ENCODE data around the gene B3GAT2. TPM values are rescaled to one million over a fixed set of nuclear protein-coding genes. Genes with fewer than 3 reads are reported as not detected.

B3GAT2 gene
- total and polyA plus RNA-seq, 2 of the 13 experiments (the other 11 are each of a cell fraction or from before 2014, with no cell fraction given), result 0.01 to 0.02 TPM

DNA sequence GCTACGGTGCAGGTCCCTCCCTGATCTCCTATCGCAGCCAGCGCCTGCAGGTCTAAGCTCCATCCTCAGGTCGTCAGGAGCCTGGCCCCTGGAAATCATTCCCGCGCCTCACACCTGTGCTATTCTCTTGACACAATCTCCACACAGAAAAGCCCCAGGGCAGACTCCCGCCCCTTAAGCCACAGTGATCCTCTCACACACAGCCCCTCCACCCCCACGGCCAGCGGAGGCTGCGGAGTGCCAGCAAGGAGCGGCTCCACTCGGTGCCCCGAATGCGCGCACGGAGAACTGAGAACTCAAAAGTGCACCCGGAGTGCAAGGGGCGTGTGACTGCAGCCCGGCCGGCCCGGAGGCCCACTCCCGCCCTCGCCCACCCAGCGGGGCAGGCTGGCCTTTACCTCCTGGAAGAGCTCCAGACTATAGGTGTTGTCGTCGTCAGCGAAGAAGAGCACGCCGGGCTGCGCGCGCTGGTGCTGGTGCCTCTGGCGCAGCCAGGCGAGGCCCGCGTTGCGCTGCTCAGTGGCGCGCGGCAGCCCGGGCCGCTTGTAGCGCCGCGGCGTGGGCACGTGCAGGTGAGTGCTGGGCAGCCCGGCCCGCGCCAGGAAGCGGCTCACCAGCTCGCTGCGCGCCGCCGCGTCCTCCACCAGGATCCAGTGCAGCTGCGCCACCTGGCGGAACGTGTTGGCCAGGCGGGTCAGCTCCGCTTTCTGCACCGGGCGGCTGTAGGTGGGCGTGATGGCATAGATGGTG lies 1.2 kb downstream of the B3GAT2 start (continued):
- TF ChIP-seq ZNF552 (CRISPR knock-in tag; IDR thresholded peaks at IDR 0.05; ENCODE audit: borderline replicate concordance), result 0 out of 2 replicates have a peak, but pooled peaks have one; percentile 53
- 0 out of 2 replicates have a peak, but pooled peaks have one; percentile 38 for TF ChIP-seq ZNF501 (CRISPR knock-in tag; IDR thresholded peaks at IDR 0.05)
- TF ChIP-seq ZNF333 (CRISPR knock-in tag; IDR thresholded peaks at IDR 0.05; ENCODE audit: borderline replicate concordance), result no peak
- no peak for TF ChIP-seq TARDBP (CRISPR knock-in tag; IDR thresholded peaks at IDR 0.05)
- no peak for TF ChIP-seq MBNL3 (CRISPR knock-in tag; conservative IDR thresholded peaks at IDR 0.05)
- TF ChIP-seq PHB2 (IDR thresholded peaks at IDR 0.05; ENCODE audit: partially characterized antibody), result no peak
- no peak for TF ChIP-seq SIN3B (IDR thresholded peaks at IDR 0.05; ENCODE audit: low read length)
- TF ChIP-seq, protein P1, sequence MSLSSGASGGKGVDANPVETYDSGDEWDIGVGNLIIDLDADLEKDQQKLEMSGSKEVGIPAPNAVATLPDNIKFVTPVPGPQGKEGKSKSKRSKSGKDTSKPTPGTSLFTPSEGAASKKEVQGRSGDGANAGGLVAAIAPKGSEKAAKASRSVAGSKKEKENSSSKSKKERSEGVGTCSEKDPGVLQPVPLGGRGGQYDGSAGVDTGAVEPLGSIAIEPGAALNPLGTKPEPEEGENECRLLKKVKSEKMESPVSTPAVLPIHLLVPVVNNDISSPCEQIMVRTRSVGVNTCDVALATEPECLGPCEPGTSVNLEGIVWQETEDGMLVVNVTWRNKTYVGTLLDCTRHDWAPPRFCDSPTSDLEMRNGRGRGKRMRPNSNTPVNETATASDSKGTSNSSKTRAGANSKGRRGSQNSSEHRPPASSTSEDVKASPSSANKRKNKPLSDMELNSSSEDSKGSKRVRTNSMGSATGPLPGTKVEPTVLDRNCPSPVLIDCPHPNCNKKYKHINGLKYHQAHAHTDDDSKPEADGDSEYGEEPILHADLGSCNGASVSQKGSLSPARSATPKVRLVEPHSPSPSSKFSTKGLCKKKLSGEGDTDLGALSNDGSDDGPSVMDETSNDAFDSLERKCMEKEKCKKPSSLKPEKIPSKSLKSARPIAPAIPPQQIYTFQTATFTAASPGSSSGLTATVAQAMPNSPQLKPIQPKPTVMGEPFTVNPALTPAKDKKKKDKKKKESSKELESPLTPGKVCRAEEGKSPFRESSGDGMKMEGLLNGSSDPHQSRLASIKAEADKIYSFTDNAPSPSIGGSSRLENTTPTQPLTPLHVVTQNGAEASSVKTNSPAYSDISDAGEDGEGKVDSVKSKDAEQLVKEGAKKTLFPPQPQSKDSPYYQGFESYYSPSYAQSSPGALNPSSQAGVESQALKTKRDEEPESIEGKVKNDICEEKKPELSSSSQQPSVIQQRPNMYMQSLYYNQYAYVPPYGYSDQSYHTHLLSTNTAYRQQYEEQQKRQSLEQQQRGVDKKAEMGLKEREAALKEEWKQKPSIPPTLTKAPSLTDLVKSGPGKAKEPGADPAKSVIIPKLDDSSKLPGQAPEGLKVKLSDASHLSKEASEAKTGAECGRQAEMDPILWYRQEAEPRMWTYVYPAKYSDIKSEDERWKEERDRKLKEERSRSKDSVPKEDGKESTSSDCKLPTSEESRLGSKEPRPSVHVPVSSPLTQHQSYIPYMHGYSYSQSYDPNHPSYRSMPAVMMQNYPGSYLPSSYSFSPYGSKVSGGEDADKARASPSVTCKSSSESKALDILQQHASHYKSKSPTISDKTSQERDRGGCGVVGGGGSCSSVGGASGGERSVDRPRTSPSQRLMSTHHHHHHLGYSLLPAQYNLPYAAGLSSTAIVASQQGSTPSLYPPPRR (CRISPR knock-in tag; IDR thresholded peaks at IDR 0.05; ENCODE audit: borderline replicate concordance), result no peak
- TF ChIP-seq, protein P2, sequence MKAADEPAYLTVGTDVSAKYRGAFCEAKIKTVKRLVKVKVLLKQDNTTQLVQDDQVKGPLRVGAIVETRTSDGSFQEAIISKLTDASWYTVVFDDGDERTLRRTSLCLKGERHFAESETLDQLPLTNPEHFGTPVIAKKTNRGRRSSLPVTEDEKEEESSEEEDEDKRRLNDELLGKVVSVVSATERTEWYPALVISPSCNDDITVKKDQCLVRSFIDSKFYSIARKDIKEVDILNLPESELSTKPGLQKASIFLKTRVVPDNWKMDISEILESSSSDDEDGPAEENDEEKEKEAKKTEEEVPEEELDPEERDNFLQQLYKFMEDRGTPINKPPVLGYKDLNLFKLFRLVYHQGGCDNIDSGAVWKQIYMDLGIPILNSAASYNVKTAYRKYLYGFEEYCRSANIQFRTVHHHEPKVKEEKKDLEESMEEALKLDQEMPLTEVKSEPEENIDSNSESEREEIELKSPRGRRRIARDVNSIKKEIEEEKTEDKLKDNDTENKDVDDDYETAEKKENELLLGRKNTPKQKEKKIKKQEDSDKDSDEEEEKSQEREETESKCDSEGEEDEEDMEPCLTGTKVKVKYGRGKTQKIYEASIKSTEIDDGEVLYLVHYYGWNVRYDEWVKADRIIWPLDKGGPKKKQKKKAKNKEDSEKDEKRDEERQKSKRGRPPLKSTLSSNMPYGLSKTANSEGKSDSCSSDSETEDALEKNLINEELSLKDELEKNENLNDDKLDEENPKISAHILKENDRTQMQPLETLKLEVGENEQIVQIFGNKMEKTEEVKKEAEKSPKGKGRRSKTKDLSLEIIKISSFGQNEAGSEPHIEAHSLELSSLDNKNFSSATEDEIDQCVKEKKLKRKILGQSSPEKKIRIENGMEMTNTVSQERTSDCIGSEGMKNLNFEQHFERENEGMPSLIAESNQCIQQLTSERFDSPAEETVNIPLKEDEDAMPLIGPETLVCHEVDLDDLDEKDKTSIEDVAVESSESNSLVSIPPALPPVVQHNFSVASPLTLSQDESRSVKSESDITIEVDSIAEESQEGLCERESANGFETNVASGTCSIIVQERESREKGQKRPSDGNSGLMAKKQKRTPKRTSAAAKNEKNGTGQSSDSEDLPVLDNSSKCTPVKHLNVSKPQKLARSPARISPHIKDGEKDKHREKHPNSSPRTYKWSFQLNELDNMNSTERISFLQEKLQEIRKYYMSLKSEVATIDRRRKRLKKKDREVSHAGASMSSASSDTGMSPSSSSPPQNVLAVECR (CRISPR knock-in tag; IDR thresholded peaks at IDR 0.05; ENCODE audit: borderline replicate concordance), result no peak; the same call in 1 of the 2 replicates
- TF ChIP-seq, protein P3, sequence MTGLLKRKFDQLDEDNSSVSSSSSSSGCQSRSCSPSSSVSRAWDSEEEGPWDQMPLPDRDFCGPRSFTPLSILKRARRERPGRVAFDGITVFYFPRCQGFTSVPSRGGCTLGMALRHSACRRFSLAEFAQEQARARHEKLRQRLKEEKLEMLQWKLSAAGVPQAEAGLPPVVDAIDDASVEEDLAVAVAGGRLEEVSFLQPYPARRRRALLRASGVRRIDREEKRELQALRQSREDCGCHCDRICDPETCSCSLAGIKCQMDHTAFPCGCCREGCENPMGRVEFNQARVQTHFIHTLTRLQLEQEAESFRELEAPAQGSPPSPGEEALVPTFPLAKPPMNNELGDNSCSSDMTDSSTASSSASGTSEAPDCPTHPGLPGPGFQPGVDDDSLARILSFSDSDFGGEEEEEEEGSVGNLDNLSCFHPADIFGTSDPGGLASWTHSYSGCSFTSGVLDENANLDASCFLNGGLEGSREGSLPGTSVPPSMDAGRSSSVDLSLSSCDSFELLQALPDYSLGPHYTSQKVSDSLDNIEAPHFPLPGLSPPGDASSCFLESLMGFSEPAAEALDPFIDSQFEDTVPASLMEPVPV (CRISPR knock-in tag; IDR thresholded peaks at IDR 0.05), result no peak
- TF ChIP-seq, protein P4, sequence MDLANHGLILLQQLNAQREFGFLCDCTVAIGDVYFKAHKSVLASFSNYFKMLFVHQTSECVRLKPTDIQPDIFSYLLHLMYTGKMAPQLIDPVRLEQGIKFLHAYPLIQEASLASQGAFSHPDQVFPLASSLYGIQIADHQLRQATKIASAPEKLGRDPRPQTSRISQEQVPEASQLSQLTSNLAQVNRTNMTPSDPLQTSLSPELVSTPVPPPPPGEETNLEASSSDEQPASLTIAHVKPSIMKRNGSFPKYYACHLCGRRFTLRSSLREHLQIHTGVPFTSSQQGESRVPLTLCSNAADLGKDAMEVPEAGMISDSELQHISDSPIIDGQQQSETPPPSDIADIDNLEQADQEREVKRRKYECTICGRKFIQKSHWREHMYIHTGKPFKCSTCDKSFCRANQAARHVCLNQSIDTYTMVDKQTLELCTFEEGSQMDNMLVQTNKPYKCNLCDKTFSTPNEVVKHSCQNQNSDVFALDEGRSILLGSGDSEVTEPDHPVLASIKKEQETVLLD (CRISPR knock-in tag; IDR thresholded peaks at IDR 0.05; ENCODE audit: low read depth), result no peak
- TF ChIP-seq ZBTB3 (CRISPR knock-in tag; IDR thresholded peaks at IDR 0.05; ENCODE audit: borderline replicate concordance, low read depth), result no peak

All from HepG2 (cell line).